SK-MEL-5 (cell line): ENCODE results near the gene PLEKHG5. TPM values are rescaled to one million over a fixed set of nuclear protein-coding genes. Genes with fewer than 3 reads are reported as not detected.

Experiments used
- DNase-seq: peaks from one replicate; pipeline ENCODE4 v3.0.0-alpha.2; 2016; ENCODE audit warnings: low read depth, low spot score
- in situ Hi-C: cut with HindIII; loops from 2 replicates; pipeline ENCODE4 v1.10.0; 2016; ENCODE audit warnings: low sequenced_read_pairs, high pct_unique_total_duplicates, low pct_unique_long_range_greater_than_20kb
- total RNA-seq: library from RNA; depleted of rRNA; stranded (reverse); fragments of >200 nt; shearing (Covaris generic); gene quantifications from 2 replicates; pipeline ENCODE4 v1.2.3, GENCODE V29; 2014

The PLEKHG5 gene
- total RNA-seq, 1 experiment from 2014 or later = 2.7 TPM

- in situ Hi-C loops = no loop called here
- DNase-seq = no peak
These were observed 19.5 kb downstream of the PLEKHG5 start for GRCh38 chr1:6471970-6472368.

GRCh38 chr1:6471086-6471969, 20.1 kb downstream of the PLEKHG5 start:
- no peak for DNase-seq
- in situ Hi-C loops = no loop called here

GRCh38 chr1:6470132-6471085, 21.1 kb downstream of the PLEKHG5 start:
- in situ Hi-C loops = no loop called here

GRCh38 chr1:6468729-6469461, 22.6 kb downstream of the PLEKHG5 start:
- DNase-seq = no peak
- in situ Hi-C loops = no loop called here

More at GRCh38 chr1:6470132-6471085, 21.1 kb downstream of the PLEKHG5 start:
- no peak for DNase-seq

GRCh38 chr1:6467744-6468688, 23.5 kb downstream of the PLEKHG5 start:
- in situ Hi-C loops = no loop called here
- DNase-seq = no peak

- DNase-seq = no peak
- in situ Hi-C loops = no loop called here
These were observed 24.2 kb downstream of the PLEKHG5 start for GRCh38 chr1:6467224-6467623.

GRCh38 chr1:6466751-6467150, 24.7 kb downstream of the PLEKHG5 start:
- in situ Hi-C loops = no loop called here
- DNase-seq = no peak

- DNase-seq = no peak
- in situ Hi-C loops = no loop called here
These were observed 25.4 kb downstream of the PLEKHG5 start, which contains the start of gene TNFRSF25 for GRCh38 chr1:6466023-6466422. TNFRSF25 (minus strand) TSS chr1:6466173; CDS start chr1:6466107, 66 bp downstream.

GRCh38 chr1:6465461-6466005, 25.9 kb downstream of the PLEKHG5 start:
- in situ Hi-C loops = no loop called here
- no peak for DNase-seq

- in situ Hi-C loops = no loop called here
- DNase-seq = no peak
These were observed 26.6 kb downstream of the PLEKHG5 start for GRCh38 chr1:6464915-6465314.

- in situ Hi-C loops = no loop called here
- DNase-seq = no peak
These were observed 27.0 kb downstream of the PLEKHG5 start for GRCh38 chr1:6464514-6464836.

GRCh38 chr1:6463120-6463412, 28.4 kb downstream of the PLEKHG5 start:
- in situ Hi-C loops = no loop called here
- no peak for DNase-seq

- DNase-seq = no peak
These were observed 28.9 kb downstream of the PLEKHG5 start for GRCh38 chr1:6462412-6463119.

GRCh38 chr1:6461538-6462411, 29.7 kb downstream of the PLEKHG5 start:
- in situ Hi-C loops = no loop called here
- DNase-seq = no peak

More at GRCh38 chr1:6462412-6463119, 28.9 kb downstream of the PLEKHG5 start:
- in situ Hi-C loops = no loop called here

GRCh38 chr1:6461051-6461530, 30.4 kb downstream of the PLEKHG5 start:
- in situ Hi-C loops = no loop called here
- DNase-seq = no peak
